Measurements from ENCODE around the gene GNAT1.

DNA sequence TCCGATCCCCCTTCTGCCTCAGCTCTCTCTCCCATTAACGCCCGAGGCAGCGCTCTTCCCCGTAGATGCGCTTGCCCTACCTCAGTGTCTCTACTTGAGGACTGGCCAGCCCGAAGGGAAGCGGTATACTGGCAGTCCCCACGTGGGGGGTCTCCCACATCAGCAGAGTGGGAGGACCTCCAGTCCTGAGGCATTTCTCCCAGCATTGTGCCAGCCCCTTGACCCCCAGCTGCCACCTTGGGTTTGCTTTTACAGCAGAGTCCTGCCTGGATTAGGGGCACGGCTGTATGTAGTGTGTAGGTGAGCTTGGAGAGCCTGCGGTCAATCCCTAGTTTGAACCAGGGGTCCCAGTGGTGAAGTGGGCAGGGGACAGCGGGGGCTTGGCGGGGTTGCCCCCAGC lies 35.5 kb upstream of the GNAT1 start:
- no peak for TF ChIP-seq HDAC2 (IDR thresholded peaks at IDR 0.05)
- TF ChIP-seq, protein P1, sequence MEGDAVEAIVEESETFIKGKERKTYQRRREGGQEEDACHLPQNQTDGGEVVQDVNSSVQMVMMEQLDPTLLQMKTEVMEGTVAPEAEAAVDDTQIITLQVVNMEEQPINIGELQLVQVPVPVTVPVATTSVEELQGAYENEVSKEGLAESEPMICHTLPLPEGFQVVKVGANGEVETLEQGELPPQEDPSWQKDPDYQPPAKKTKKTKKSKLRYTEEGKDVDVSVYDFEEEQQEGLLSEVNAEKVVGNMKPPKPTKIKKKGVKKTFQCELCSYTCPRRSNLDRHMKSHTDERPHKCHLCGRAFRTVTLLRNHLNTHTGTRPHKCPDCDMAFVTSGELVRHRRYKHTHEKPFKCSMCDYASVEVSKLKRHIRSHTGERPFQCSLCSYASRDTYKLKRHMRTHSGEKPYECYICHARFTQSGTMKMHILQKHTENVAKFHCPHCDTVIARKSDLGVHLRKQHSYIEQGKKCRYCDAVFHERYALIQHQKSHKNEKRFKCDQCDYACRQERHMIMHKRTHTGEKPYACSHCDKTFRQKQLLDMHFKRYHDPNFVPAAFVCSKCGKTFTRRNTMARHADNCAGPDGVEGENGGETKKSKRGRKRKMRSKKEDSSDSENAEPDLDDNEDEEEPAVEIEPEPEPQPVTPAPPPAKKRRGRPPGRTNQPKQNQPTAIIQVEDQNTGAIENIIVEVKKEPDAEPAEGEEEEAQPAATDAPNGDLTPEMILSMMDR (IDR thresholded peaks at IDR 0.05): no peak
- no peak for TF ChIP-seq FOSL2 (IDR thresholded peaks at IDR 0.05)
- no peak for TF ChIP-seq FOSL2 (CRISPR knock-in tag; IDR thresholded peaks at IDR 0.05)
- TF ChIP-seq CHD4 (IDR thresholded peaks at IDR 0.05; ENCODE audit: borderline replicate concordance): no peak
- no peak for TF ChIP-seq POLR2A (IDR thresholded peaks at IDR 0.05; ENCODE audit: low read length)
- TF ChIP-seq, protein P2, sequence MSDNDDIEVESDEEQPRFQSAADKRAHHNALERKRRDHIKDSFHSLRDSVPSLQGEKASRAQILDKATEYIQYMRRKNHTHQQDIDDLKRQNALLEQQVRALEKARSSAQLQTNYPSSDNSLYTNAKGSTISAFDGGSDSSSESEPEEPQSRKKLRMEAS (IDR thresholded peaks at IDR 0.05): no peak
- TF ChIP-seq JUNB (IDR thresholded peaks at IDR 0.05): no peak
- TF ChIP-seq EHMT2 (IDR thresholded peaks at IDR 0.05; ENCODE audit: low read depth): no peak
- TF ChIP-seq EP300 (IDR thresholded peaks at IDR 0.05): no peak
- TF ChIP-seq, protein P3, sequence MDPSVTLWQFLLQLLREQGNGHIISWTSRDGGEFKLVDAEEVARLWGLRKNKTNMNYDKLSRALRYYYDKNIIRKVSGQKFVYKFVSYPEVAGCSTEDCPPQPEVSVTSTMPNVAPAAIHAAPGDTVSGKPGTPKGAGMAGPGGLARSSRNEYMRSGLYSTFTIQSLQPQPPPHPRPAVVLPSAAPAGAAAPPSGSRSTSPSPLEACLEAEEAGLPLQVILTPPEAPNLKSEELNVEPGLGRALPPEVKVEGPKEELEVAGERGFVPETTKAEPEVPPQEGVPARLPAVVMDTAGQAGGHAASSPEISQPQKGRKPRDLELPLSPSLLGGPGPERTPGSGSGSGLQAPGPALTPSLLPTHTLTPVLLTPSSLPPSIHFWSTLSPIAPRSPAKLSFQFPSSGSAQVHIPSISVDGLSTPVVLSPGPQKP (IDR thresholded peaks at IDR 0.05; ENCODE audit: low read depth, low read length): no peak
- no peak for TF ChIP-seq RFX5 (IDR thresholded peaks at IDR 0.05)
